Activated naive CD4-positive, alpha-beta T cell treated with anti-CD3 and anti-CD28 coated beads for 36 hours (primary cell): ENCODE data around the gene AKR1B1. TPM values are rescaled to one million over a fixed set of nuclear protein-coding genes. Genes with fewer than 3 reads are reported as not detected.

Experiments used
- CTCF ChIA-PET: fragments of 350-600 bp; sonication (Branson Sonifier 250); formaldehyde crosslinking; loops from one replicate; lab custom pipeline; 2021; ENCODE audit warnings: antibody characterized with exemption; lab: Charles Lee
- DNase-seq: peaks from one replicate; pipeline ENCODE4 v3.0.0-alpha.2; 2020
- H3K27ac Mint-ChIP-seq: one replicate; pipeline ENCODE4 v1.8.0; 2021; ENCODE audit warnings: mild to moderate bottlenecking, mixed read lengths
- H3K27me3 Mint-ChIP-seq: one replicate; pipeline ENCODE4 v1.8.0; 2021; ENCODE audit warnings: low read depth, mixed read lengths
- H3K36me3 Mint-ChIP-seq: one replicate; pipeline ENCODE4 v1.8.0; 2021; ENCODE audit warnings: low read depth, mixed read lengths
- H3K4me1 Mint-ChIP-seq: one replicate; pipeline ENCODE4 v1.8.0; 2021; ENCODE audit warnings: low read depth, mixed read lengths
- H3K4me3 Mint-ChIP-seq: one replicate; pipeline ENCODE4 v1.8.0; 2021; ENCODE audit warnings: mild to moderate bottlenecking, moderate library complexity, mixed read lengths
- H3K9me3 Mint-ChIP-seq: one replicate; pipeline ENCODE4 v1.8.0; 2021; ENCODE audit warnings: mixed read lengths
- intact Hi-C: fragments of 100-400 bp; cut with micrococcal nuclease; formaldehyde crosslinking; loops from one replicate; pipeline ENCODE4 v1.15.1; 2023
- total RNA-seq, 2 experiments: library from RNA; stranded (reverse); gene quantifications; one replicate each; pipeline ENCODE4 v1.2.3, GENCODE V29; 2021

Gene AKR1B1
- total RNA-seq, 2 experiments from 2014 or later: 103 to 107 TPM

GRCh38 chr7:134442441-134443220 lies 16.3 kb downstream of the AKR1B1 start:
- H3K27ac Mint-ChIP-seq: no peak overlapping the region
- CTCF ChIA-PET: interaction anchor here (1.2 kb wide), 1 partner anchor 10 kb away, joined by 4 read pairs; no protein-coding TSS in a partner anchor
- H3K4me1 Mint-ChIP-seq: no peaks in the 10 kb centered on the region
- H3K4me3 Mint-ChIP-seq: no peak overlapping the region
- DNase-seq: no peak
- intact Hi-C loops: no loop called here
- no peaks in the 10 kb centered on the region for H3K27me3 Mint-ChIP-seq
- peaks cover 68% of the 10 kb centered on the region for H3K36me3 Mint-ChIP-seq
- H3K9me3 Mint-ChIP-seq: peaks cover 7% of the 10 kb centered on the region

- Mint-ChIP-seq H3K36me3 (peaks cover 60% of the 10 kb centered on the region), H3K9me3 (peaks cover 8% of the 10 kb centered on the region), H3K27ac (no peak overlapping the region), H3K4me3 (no peak overlapping the region), H3K27me3 (no peaks in the 10 kb centered on the region), H3K4me1 (no peaks in the 10 kb centered on the region)
- CTCF ChIA-PET: no interaction called here
- intact Hi-C loops: no loop called here
- DNase-seq: no peak
Measured at GRCh38 chr7:134441264-134441663, 17.6 kb downstream of the AKR1B1 start.

GRCh38 chr7:134440476-134440875 lies 18.4 kb downstream of the AKR1B1 start:
- CTCF ChIA-PET: no interaction called here
- H3K4me1 Mint-ChIP-seq: no peaks in the 10 kb centered on the region
- H3K27me3 Mint-ChIP-seq: no peaks in the 10 kb centered on the region

GRCh38 chr7:134440067-134440466 lies 18.8 kb downstream of the AKR1B1 start:
- Mint-ChIP-seq H3K4me3 (no peak overlapping the region), H3K36me3 (peaks cover 53% of the 10 kb centered on the region), H3K9me3 (peaks cover 8% of the 10 kb centered on the region), H3K27ac (no peak overlapping the region), H3K27me3 (no peaks in the 10 kb centered on the region), H3K4me1 (no peaks in the 10 kb centered on the region)
- intact Hi-C loops: no loop called here
- DNase-seq: no peak
- CTCF ChIA-PET: no interaction called here

More at GRCh38 chr7:134440476-134440875, 18.4 kb downstream of the AKR1B1 start:
- peaks cover 56% of the 10 kb centered on the region for H3K36me3 Mint-ChIP-seq
- peaks cover 8% of the 10 kb centered on the region for H3K9me3 Mint-ChIP-seq
- H3K27ac Mint-ChIP-seq: no peak overlapping the region
- intact Hi-C loops: no loop called here
- no peak for DNase-seq
- no peak overlapping the region for H3K4me3 Mint-ChIP-seq

DNA sequence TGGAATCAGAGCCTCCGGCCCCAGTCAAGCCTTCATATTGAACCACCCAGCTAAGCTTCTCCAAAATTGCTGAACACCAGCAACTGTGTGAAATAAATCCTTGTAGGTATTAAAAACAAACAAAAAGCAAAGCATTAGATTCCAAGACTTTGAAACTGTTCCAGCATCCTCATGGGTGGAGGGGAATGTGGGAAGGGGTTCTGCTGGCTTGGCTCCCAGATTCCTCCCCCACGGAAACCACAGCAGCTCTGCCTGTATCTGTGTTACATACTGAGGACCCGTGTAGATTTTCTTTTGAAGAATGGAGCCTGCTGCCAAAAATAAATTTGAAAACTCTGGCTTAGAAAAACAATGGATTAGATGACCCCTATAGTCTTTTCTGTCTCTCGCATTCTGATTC lies 20.0 kb downstream of the AKR1B1 start:
- Mint-ChIP-seq H3K27me3 (no peaks in the 10 kb centered on the region), H3K9me3 (peaks cover 8% of the 10 kb centered on the region), H3K4me3 (no peak overlapping the region), H3K27ac (no peak overlapping the region), H3K36me3 (peaks cover 44% of the 10 kb centered on the region), H3K4me1 (no peaks in the 10 kb centered on the region)
- intact Hi-C loops: no loop called here
- DNase-seq: no peak
- CTCF ChIA-PET: no interaction called here

DNA sequence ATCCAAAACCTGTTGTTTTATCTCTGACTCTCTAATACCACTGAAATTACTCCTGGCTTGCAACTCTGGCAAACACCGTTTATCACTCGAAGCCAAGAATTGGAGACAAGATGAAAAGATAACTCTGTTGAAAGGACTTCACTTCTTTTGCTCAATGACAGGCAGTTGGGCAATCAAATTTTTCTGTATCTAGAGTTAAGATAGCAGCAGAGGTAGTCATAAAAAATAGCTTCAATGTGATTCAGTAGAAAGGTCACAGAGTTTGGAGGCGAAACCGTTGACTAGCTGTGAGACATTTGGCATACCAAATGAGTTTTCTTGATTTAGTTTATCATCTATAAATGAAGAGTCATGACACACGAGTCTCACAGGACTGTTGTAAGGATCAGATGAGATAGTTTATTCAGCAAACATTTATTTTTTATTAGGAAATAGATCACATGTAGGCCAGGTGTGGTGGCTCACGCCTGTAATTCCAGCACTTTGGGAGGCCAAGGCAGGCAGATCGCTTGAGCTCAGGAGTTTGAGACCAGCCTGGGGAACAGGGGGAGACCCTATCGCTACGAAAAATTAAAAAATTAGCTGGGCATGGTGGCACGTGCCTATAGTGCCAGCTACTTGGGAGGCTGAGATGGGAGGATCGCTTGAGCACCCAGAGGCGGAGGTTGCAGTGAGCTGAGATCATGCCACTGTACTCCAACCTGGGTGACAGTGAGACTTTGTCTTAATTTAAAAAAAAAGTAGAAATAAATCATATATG lies 23.6 kb downstream of the AKR1B1 start:
- intact Hi-C loops: no loop called here
- peaks cover 15% of the 10 kb centered on the region for H3K36me3 Mint-ChIP-seq
- CTCF ChIA-PET: interaction anchor here (0.8 to 1.3 kb wide), 3 partner anchors 79 to 170 kb away, joined by 3 to 4 read pairs (median 4); no protein-coding TSS in a partner anchor
- no peak for DNase-seq
- no peaks in the 10 kb centered on the region for H3K27me3 Mint-ChIP-seq
- H3K4me3 Mint-ChIP-seq: no peak overlapping the region
- no peak overlapping the region for H3K27ac Mint-ChIP-seq
- peaks cover 7% of the 10 kb centered on the region for H3K9me3 Mint-ChIP-seq
- peaks cover 7% of the 10 kb centered on the region for H3K4me1 Mint-ChIP-seq

DNA sequence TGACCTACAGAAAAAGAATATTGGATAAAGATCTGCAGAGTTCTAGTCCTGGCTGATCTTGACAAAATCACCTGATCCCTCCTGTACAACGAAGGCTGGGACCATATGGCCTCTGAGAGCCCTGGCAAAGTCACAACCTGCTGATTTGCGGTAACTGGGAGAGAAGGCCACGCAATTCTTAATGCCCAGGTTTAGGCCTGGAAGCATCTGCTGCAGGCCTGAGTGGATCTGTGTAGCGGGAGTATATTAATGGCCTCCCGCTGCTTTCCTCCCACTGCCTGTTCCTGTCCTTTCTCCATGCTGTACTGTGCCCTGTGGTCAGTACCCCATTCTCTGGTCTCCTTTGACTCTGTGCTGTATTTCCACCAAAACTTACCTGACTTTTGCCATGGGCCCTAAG lies 24.2 kb downstream of the AKR1B1 start:
- Mint-ChIP-seq H3K9me3 (peaks cover 6% of the 10 kb centered on the region), H3K4me3 (no peak overlapping the region), H3K27me3 (no peaks in the 10 kb centered on the region), H3K36me3 (peaks cover 9% of the 10 kb centered on the region), H3K27ac (no peak overlapping the region), H3K4me1 (peaks cover 7% of the 10 kb centered on the region)
- CTCF ChIA-PET: interaction anchor here (0.8 to 1.3 kb wide), 2 partner anchors 113 to 171 kb away, joined by 3 to 4 read pairs; no protein-coding TSS in a partner anchor
- DNase-seq: no peak
- intact Hi-C loops: loop anchor here (5.0 kb wide), 2 partner anchors 323 to 518 kb away; no protein-coding TSS in a partner anchor

GRCh38 chr7:134433430-134433829 lies 25.5 kb downstream of the AKR1B1 start:
- no peak overlapping the region for H3K4me3 Mint-ChIP-seq
- H3K9me3 Mint-ChIP-seq: peaks cover 2% of the 10 kb centered on the region
- H3K27ac Mint-ChIP-seq: no peak overlapping the region
- H3K27me3 Mint-ChIP-seq: no peaks in the 10 kb centered on the region
- peaks cover 7% of the 10 kb centered on the region for H3K4me1 Mint-ChIP-seq
- intact Hi-C loops: loop anchor here (2.0 to 5.0 kb wide), 4 partner anchors 117 to 737 kb away; partner anchors contain the start of genes CYREN and SLC35B4
- CTCF ChIA-PET: interaction anchor here (0.6 to 2.6 kb wide), 23 partner anchors 11 to 193 kb away, joined by 3 to 69 read pairs (median 7); partner anchors contain the start of genes AKR1B1 and AKR1B15
- no peak for DNase-seq
- H3K36me3 Mint-ChIP-seq: peaks cover 1% of the 10 kb centered on the region

GRCh38 chr7:134432296-134433152 lies 26.4 kb downstream of the AKR1B1 start:
- Mint-ChIP-seq H3K4me3 (peak overlapping the region; percentile 72), H3K9me3 (peaks cover under 1% of the 10 kb centered on the region), H3K27ac (peak overlapping the region; percentile 79), H3K36me3 (no peaks in the 10 kb centered on the region), H3K4me1 (peaks cover 7% of the 10 kb centered on the region), H3K27me3 (no peaks in the 10 kb centered on the region)
- peak; percentile 82 for DNase-seq
- CTCF ChIA-PET: interaction anchor here (0.6 to 2.6 kb wide), 35 partner anchors 10 to 724 kb away, joined by 3 to 69 read pairs (median 5); partner anchors contain the start of genes AGBL3, AKR1B1 and AKR1B15
- intact Hi-C loops: loop anchor here (1.0 to 5.0 kb wide), 8 partner anchors 27 to 738 kb away; partner anchors contain the start of genes AKR1B1, CYREN and SLC35B4

GRCh38 chr7:134431815-134432214 lies 27.1 kb downstream of the AKR1B1 start:
- H3K9me3 Mint-ChIP-seq: peaks cover 5% of the 10 kb centered on the region
- intact Hi-C loops: loop anchor here (1.0 to 5.0 kb wide), 8 partner anchors 27 to 739 kb away; partner anchors contain the start of genes AKR1B1, CYREN and SLC35B4
- DNase-seq: no peak
- H3K36me3 Mint-ChIP-seq: no peaks in the 10 kb centered on the region
- H3K27ac Mint-ChIP-seq: no peak overlapping the region
- CTCF ChIA-PET: interaction anchor here (0.6 to 2.6 kb wide), 22 partner anchors 11 to 725 kb away, joined by 3 to 69 read pairs (median 6); partner anchors contain the start of genes AGBL3, AKR1B1 and AKR1B15
- H3K27me3 Mint-ChIP-seq: no peaks in the 10 kb centered on the region
- peaks cover 7% of the 10 kb centered on the region for H3K4me1 Mint-ChIP-seq
- H3K4me3 Mint-ChIP-seq: peak overlapping the region; percentile 26

GRCh38 chr7:134429481-134429880 lies 29.4 kb downstream of the AKR1B1 start:
- intact Hi-C loops: no loop called here
- CTCF ChIA-PET: interaction anchor here (1.0 to 1.9 kb wide), 5 partner anchors 9 to 176 kb away, joined by 3 to 9 read pairs (median 6); no protein-coding TSS in a partner anchor
- no peaks in the 10 kb centered on the region for H3K27me3 Mint-ChIP-seq
- no peak overlapping the region for H3K4me3 Mint-ChIP-seq
- no peak for DNase-seq
- no peaks in the 10 kb centered on the region for H3K36me3 Mint-ChIP-seq
- peaks cover 5% of the 10 kb centered on the region for H3K9me3 Mint-ChIP-seq
- peaks cover 7% of the 10 kb centered on the region for H3K4me1 Mint-ChIP-seq
- H3K27ac Mint-ChIP-seq: no peak overlapping the region
